ENCODE data around the gene ITPR1.
A peak's percentile ranks its signal among the peaks of the same experiment; 100 is the strongest.

The ITPR1 gene

GRCh38 chr3:4814904-4815574 lies 321.9 kb downstream of the ITPR1 start:
- H2BK15ac ChIP-seq (ENCODE audit: low read depth, poor library complexity, severe bottlenecking) = no peak overlapping the region
- H3K9me3 ChIP-seq (ENCODE audit: control insufficient read depth, low read length) = peaks cover 27% of the 10 kb centered on the region
- H3K27me3 ChIP-seq (ENCODE audit: control insufficient read depth in 1 of 2, insufficient read depth in 1 of 2, low read length in 2 of 2) = no peaks in the 10 kb centered on the region
- no peaks in the 10 kb centered on the region for H3K79me1 ChIP-seq (replicated peaks; ENCODE audit: low read length, poor library complexity, severe bottlenecking)
- peak overlapping the region; percentile 76 for H4K8ac ChIP-seq (ENCODE audit: low read length)
- no peak overlapping the region for H3K23ac ChIP-seq (ENCODE audit: low read length in 2 of 2)
- peaks cover 9% of the 10 kb centered on the region for H3K4me1 ChIP-seq (ENCODE audit: control insufficient read depth, insufficient read depth, low read depth, low read length)
- peak overlapping the region; percentile 81 for H2BK120ac ChIP-seq (ENCODE audit: low read depth, low read length)
- no peak overlapping the region for H2AFZ ChIP-seq (ENCODE audit: low read depth, low read length)
- H3K4me3 ChIP-seq (ENCODE audit: insufficient read depth in 1 of 2, low read depth in 1 of 2, low read length in 2 of 2) = no peak overlapping the region
- no peak for DNase-seq
- peak overlapping the region in 1 of 2 experiments; percentile 79 for H3K14ac ChIP-seq (ENCODE audit: low read length in 2 of 2)
- peak overlapping the region; percentile 36 to 59 for H3K4ac ChIP-seq (ENCODE audit: low read depth in 1 of 2, low read length in 2 of 2)
- peak overlapping the region; percentile 67 for H4K91ac ChIP-seq (ENCODE audit: low read length)
- peak overlapping the region; percentile 30 to 96 for H2BK12ac ChIP-seq (ENCODE audit: low read length in 2 of 2)
- no peak overlapping the region for H2AK5ac ChIP-seq (ENCODE audit: low read length, severe bottlenecking)
- no peak overlapping the region for H2BK5ac ChIP-seq (ENCODE audit: low read depth, low read length, poor library complexity, severe bottlenecking)
- H3K18ac ChIP-seq (ENCODE audit: low read depth in 1 of 2, low read length in 2 of 2) = peak overlapping the region; percentile 10 to 93
- no peak overlapping the region for H3K4me2 ChIP-seq (ENCODE audit: low read length, poor library complexity, severe bottlenecking)
- peak overlapping the region; percentile 22 for H3K9ac ChIP-seq (ENCODE audit: low read length)
- no peak overlapping the region for H3K27ac ChIP-seq (ENCODE audit: low read length, poor library complexity, severe bottlenecking)
- WGBS = 95% methylated on average over 12 of the region's 13 CpGs
- peaks cover 0 to 9% of the 10 kb centered on the region in 2 experiments for H3K36me3 ChIP-seq (ENCODE audit: control insufficient read depth in 1 of 2, insufficient read depth in 2 of 2, low read depth in 1 of 2, low read length in 2 of 2)

DNA sequence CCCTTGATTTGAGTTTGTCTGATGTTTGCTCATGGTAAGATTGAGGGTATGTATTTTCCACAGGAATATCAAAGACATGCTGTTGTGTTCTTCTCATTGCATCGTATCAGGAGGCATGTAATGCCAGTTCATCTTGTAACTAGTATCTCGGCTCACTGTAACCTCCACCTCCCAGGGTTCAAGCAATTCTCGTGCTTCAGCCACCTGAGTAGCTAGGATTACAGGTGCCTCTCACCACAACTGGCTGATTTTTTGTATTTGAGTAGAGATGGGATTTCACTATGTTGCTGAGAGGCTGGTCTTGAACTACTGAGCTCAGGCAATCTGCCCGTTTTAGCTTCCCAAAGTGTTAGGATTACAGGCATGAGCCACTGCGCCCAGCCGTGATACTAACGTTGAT lies 323.2 kb downstream of the ITPR1 start:
- no peak overlapping the region for H3K4me2 ChIP-seq (ENCODE audit: low read length, poor library complexity, severe bottlenecking)
- WGBS = 96% methylated on average over 7 of the region's 7 CpGs

DNA sequence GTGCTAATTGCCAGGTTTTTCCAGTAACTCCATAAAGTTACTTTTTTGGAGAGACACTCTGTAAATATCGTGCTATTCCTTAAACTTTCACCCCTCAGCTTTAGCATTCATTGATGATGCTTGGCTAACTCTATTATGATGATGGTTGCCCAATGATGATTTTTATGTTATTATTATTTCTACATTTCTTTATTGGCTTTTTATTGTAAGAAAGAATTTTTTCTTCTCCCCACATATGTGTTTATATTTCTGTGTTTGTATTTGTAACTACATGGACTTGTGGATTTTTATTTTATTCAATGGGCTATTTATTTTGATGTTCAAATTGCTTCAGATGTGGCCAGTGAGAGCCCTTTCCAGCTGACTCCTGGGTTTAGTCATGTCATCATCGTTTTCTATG lies 323.6 kb downstream of the ITPR1 start:
- no peak overlapping the region for H3K18ac ChIP-seq (ENCODE audit: low read depth in 1 of 2, low read length in 2 of 2)
- peaks cover 27% of the 10 kb centered on the region for H3K9me3 ChIP-seq (ENCODE audit: control insufficient read depth, low read length)
- H3K4ac ChIP-seq (ENCODE audit: low read depth in 1 of 2, low read length in 2 of 2) = no peak overlapping the region
- no peak overlapping the region for H3K14ac ChIP-seq (ENCODE audit: low read length in 2 of 2)
- peaks cover 0 to 3% of the 10 kb centered on the region in 2 experiments for H3K27me3 ChIP-seq (ENCODE audit: control insufficient read depth in 1 of 2, insufficient read depth in 1 of 2, low read length in 2 of 2)
- H3K23ac ChIP-seq (ENCODE audit: low read length in 2 of 2) = no peak overlapping the region
- no peak overlapping the region for H2BK120ac ChIP-seq (ENCODE audit: low read depth, low read length)
- H3K4me3 ChIP-seq (ENCODE audit: insufficient read depth in 1 of 2, low read depth in 1 of 2, low read length in 2 of 2) = no peak overlapping the region
- peaks cover 0 to 9% of the 10 kb centered on the region in 2 experiments for H3K36me3 ChIP-seq (ENCODE audit: control insufficient read depth in 1 of 2, insufficient read depth in 2 of 2, low read depth in 1 of 2, low read length in 2 of 2)
- H2AK5ac ChIP-seq (ENCODE audit: low read length, severe bottlenecking) = no peak overlapping the region
- no peak for DNase-seq
- H3K4me1 ChIP-seq (ENCODE audit: control insufficient read depth, insufficient read depth, low read depth, low read length) = peaks cover 21% of the 10 kb centered on the region
- no peak overlapping the region for H4K91ac ChIP-seq (ENCODE audit: low read length)
- no peak overlapping the region for H3K4me2 ChIP-seq (ENCODE audit: low read length, poor library complexity, severe bottlenecking)
- no peaks in the 10 kb centered on the region for H3K79me1 ChIP-seq (replicated peaks; ENCODE audit: low read length, poor library complexity, severe bottlenecking)
- H3K27ac ChIP-seq (ENCODE audit: low read length, poor library complexity, severe bottlenecking) = no peak overlapping the region
- H2AFZ ChIP-seq (ENCODE audit: low read depth, low read length) = no peak overlapping the region
- no peak overlapping the region for H2BK12ac ChIP-seq (ENCODE audit: low read length in 2 of 2)
- H2BK5ac ChIP-seq (ENCODE audit: low read depth, low read length, poor library complexity, severe bottlenecking) = no peak overlapping the region
- H2BK15ac ChIP-seq (ENCODE audit: low read depth, poor library complexity, severe bottlenecking) = no peak overlapping the region
- H4K8ac ChIP-seq (ENCODE audit: low read length) = no peak overlapping the region
- WGBS = 83% methylated on average over 1 of the region's 2 CpGs
- no peak overlapping the region for H3K9ac ChIP-seq (ENCODE audit: low read length)

More for the DNA sequence above, 323.2 kb downstream of the ITPR1 start:
- peaks cover 0 to 3% of the 10 kb centered on the region in 2 experiments for H3K27me3 ChIP-seq (ENCODE audit: control insufficient read depth in 1 of 2, insufficient read depth in 1 of 2, low read length in 2 of 2)
- H3K23ac ChIP-seq (ENCODE audit: low read length in 2 of 2) = no peak overlapping the region
- H2AFZ ChIP-seq (ENCODE audit: low read depth, low read length) = no peak overlapping the region
- DNase-seq = no peak
- H3K9me3 ChIP-seq (ENCODE audit: control insufficient read depth, low read length) = peaks cover 27% of the 10 kb centered on the region
- no peak overlapping the region for H4K8ac ChIP-seq (ENCODE audit: low read length)
- no peak overlapping the region for H4K91ac ChIP-seq (ENCODE audit: low read length)
- H3K4ac ChIP-seq (ENCODE audit: low read depth in 1 of 2, low read length in 2 of 2) = no peak overlapping the region
- H3K36me3 ChIP-seq (ENCODE audit: control insufficient read depth in 1 of 2, insufficient read depth in 2 of 2, low read depth in 1 of 2, low read length in 2 of 2) = peaks cover 0 to 9% of the 10 kb centered on the region in 2 experiments
- no peak overlapping the region for H2AK5ac ChIP-seq (ENCODE audit: low read length, severe bottlenecking)
- H3K79me1 ChIP-seq (replicated peaks; ENCODE audit: low read length, poor library complexity, severe bottlenecking) = no peaks in the 10 kb centered on the region
- no peak overlapping the region for H3K18ac ChIP-seq (ENCODE audit: low read depth in 1 of 2, low read length in 2 of 2)
- H2BK15ac ChIP-seq (ENCODE audit: low read depth, poor library complexity, severe bottlenecking) = no peak overlapping the region
- H2BK120ac ChIP-seq (ENCODE audit: low read depth, low read length) = no peak overlapping the region
- no peak overlapping the region for H3K27ac ChIP-seq (ENCODE audit: low read length, poor library complexity, severe bottlenecking)
- no peak overlapping the region for H3K4me3 ChIP-seq (ENCODE audit: insufficient read depth in 1 of 2, low read depth in 1 of 2, low read length in 2 of 2)
- no peak overlapping the region for H3K14ac ChIP-seq (ENCODE audit: low read length in 2 of 2)
- H3K9ac ChIP-seq (ENCODE audit: low read length) = no peak overlapping the region
- peak overlapping the region in 1 of 2 experiments; percentile 12 for H2BK12ac ChIP-seq (ENCODE audit: low read length in 2 of 2)
- H3K4me1 ChIP-seq (ENCODE audit: control insufficient read depth, insufficient read depth, low read depth, low read length) = peaks cover 19% of the 10 kb centered on the region
- H2BK5ac ChIP-seq (ENCODE audit: low read depth, low read length, poor library complexity, severe bottlenecking) = no peak overlapping the region

GRCh38 chr3:4817128-4817527 lies 324.0 kb downstream of the ITPR1 start:
- Histone ChIP-seq H3K18ac (ENCODE audit: low read depth in 1 of 2, low read length in 2 of 2) (no peak overlapping the region), H3K9ac (ENCODE audit: low read length) (no peak overlapping the region), H3K27me3 (ENCODE audit: control insufficient read depth in 1 of 2, insufficient read depth in 1 of 2, low read length in 2 of 2) (peaks cover 0 to 3% of the 10 kb centered on the region in 2 experiments), H3K4me1 (ENCODE audit: control insufficient read depth, insufficient read depth, low read depth, low read length) (peaks cover 24% of the 10 kb centered on the region), H3K9me3 (ENCODE audit: control insufficient read depth, low read length) (peaks cover 27% of the 10 kb centered on the region), H3K4me3 (ENCODE audit: insufficient read depth in 1 of 2, low read depth in 1 of 2, low read length in 2 of 2) (no peak overlapping the region), H3K4ac (ENCODE audit: low read depth in 1 of 2, low read length in 2 of 2) (no peak overlapping the region), H2BK12ac (ENCODE audit: low read length in 2 of 2) (no peak overlapping the region), H3K36me3 (ENCODE audit: control insufficient read depth in 1 of 2, insufficient read depth in 2 of 2, low read depth in 1 of 2, low read length in 2 of 2) (peaks cover 0 to 9% of the 10 kb centered on the region in 2 experiments), H2BK5ac (ENCODE audit: low read depth, low read length, poor library complexity, severe bottlenecking) (no peak overlapping the region), H3K23ac (ENCODE audit: low read length in 2 of 2) (no peak overlapping the region), H3K79me1 (replicated peaks; ENCODE audit: low read length, poor library complexity, severe bottlenecking) (no peaks in the 10 kb centered on the region), H2AFZ (ENCODE audit: low read depth, low read length) (no peak overlapping the region), H4K8ac (ENCODE audit: low read length) (no peak overlapping the region), H3K4me2 (ENCODE audit: low read length, poor library complexity, severe bottlenecking) (no peak overlapping the region), H3K14ac (ENCODE audit: low read length in 2 of 2) (no peak overlapping the region), H2AK5ac (ENCODE audit: low read length, severe bottlenecking) (no peak overlapping the region), H2BK15ac (ENCODE audit: low read depth, poor library complexity, severe bottlenecking) (no peak overlapping the region), H4K91ac (ENCODE audit: low read length) (no peak overlapping the region), H2BK120ac (ENCODE audit: low read depth, low read length) (no peak overlapping the region), H3K27ac (ENCODE audit: low read length, poor library complexity, severe bottlenecking) (no peak overlapping the region)
- 97% methylated on average over 2 of the region's 2 CpGs for WGBS
- no peak for DNase-seq

Data from mesenchymal stem cell (in vitro differentiated cells and primary cell).